Fibroblast of pulmonary artery (primary cell): Measurements from ENCODE around the gene RTL1.
A peak's percentile ranks its signal among the peaks of the same experiment; 100 is the strongest.

Experiments used
- DNase-seq: peaks from one replicate; pipeline ENCODE4 v3.0.0-alpha.2; 2010; ENCODE audit warnings: low read depth
- H3K4me3 ChIP-seq: replicated peaks from 2 replicates; pipeline ENCODE4 v1.5.1; 2011; ENCODE audit warnings: low read depth, mild to moderate bottlenecking, control low read depth, low read length, moderate library complexity
- TF ChIP-seq, protein P1 (sequence below): IDR thresholded peaks from 2 replicates; pipeline ENCODE4 v1.5.1; 2011; ENCODE audit warnings: mild to moderate bottlenecking, control low read depth, low read length, inconsistent platforms; ENCODE audit errors: missing control alignments

The RTL1 gene

DNA sequence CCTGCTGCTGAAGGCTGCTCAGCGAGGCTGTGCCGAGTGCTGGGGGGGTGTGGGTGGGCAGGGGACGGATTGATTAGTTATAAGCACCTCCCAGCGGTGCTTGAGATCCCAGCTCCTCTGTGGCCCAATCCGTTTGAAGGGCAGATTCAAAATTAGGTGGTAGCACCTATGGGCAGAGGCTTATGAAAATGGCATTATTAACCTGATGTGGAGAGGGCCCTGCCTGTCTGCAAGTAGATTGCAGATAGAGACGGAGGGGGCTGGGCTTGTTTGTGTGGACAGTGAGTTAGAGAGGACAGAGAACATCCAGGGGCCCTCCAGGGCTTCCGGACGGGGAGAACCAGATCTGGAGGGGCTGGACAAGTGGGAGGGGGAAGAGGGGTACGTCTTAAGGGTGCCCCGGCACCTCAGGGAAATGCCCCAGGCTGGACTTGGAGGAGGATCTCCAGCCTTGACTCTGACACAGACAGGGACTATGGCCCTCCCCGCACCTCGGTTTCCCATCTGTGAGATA lies at the start of gene RTL1:
TSS of gene RTL1 (minus strand) at position 51 of the 514 bp plus-strand sequence. CDS start 18,934 bp downstream, outside the sequence.
- TF ChIP-seq, protein P1, sequence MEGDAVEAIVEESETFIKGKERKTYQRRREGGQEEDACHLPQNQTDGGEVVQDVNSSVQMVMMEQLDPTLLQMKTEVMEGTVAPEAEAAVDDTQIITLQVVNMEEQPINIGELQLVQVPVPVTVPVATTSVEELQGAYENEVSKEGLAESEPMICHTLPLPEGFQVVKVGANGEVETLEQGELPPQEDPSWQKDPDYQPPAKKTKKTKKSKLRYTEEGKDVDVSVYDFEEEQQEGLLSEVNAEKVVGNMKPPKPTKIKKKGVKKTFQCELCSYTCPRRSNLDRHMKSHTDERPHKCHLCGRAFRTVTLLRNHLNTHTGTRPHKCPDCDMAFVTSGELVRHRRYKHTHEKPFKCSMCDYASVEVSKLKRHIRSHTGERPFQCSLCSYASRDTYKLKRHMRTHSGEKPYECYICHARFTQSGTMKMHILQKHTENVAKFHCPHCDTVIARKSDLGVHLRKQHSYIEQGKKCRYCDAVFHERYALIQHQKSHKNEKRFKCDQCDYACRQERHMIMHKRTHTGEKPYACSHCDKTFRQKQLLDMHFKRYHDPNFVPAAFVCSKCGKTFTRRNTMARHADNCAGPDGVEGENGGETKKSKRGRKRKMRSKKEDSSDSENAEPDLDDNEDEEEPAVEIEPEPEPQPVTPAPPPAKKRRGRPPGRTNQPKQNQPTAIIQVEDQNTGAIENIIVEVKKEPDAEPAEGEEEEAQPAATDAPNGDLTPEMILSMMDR = no peak
- no peak within 1 kb of the TSS for H3K4me3 ChIP-seq
- DNase-seq = no peak

GRCh38 chr14:100950024-100950423 lies 46.5 kb upstream of the RTL1 start:
- H3K4me3 ChIP-seq = no peak overlapping the region
- no peak for DNase-seq
- TF ChIP-seq, protein P1 = no peak

DNA sequence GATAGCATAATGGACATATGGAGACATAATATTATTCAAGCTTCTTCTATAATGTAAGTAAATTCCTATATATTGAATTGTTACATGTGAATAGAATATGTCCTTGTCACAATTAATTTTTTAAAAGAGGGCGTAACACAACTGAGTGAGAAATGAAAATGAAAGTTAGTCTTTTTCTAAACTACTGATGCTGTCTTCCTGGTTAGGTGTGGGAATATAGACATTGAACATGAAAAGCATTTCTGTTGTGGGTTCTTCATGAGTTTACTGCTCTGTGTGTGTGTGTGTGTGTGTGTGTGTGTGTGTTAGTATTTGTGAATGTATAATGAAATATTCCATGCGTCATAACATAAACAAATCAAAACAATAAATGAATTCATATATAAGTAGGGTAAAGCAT lies 40.5 kb upstream of the RTL1 start:
- TF ChIP-seq, protein P1 = no peak
- H3K4me3 ChIP-seq = no peak overlapping the region
- no peak for DNase-seq

- TF ChIP-seq, protein P1 = no peak
- no peak overlapping the region for H3K4me3 ChIP-seq
- no peak for DNase-seq
Measured at GRCh38 chr14:100930270-100930669, 26.7 kb upstream of the RTL1 start.

DNA sequence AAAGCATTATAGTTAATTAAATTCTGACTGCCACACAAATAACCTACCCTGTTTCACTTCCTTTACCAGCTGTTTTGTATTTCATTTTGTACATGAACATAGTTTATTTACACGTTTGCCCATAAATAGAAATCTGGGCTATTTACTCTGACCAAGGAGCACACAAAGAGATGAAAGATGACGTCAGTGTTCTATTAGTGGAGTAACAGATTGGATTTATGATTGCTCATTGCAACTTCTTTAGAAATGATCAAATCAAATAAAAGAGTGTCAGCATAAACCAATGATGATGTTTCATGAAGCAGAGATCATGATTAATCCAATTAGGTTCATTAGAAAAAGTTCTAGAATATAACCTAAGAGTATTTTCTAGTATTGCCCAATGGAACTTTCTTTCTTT lies 12.0 kb upstream of the RTL1 start:
- H3K4me3 ChIP-seq = no peak overlapping the region
- no peak for DNase-seq
- TF ChIP-seq, protein P1 = no peak

- peak; percentile 10 for DNase-seq
- H3K4me3 ChIP-seq = no peak overlapping the region
- TF ChIP-seq, protein P1 = no peak
Measured at GRCh38 chr14:100914597-100915021, 11.1 kb upstream of the RTL1 start.

- TF ChIP-seq, protein P1 = no peak
- no peak overlapping the region for H3K4me3 ChIP-seq
- no peak for DNase-seq
Measured at GRCh38 chr14:100911665-100912316, 8.3 kb upstream of the RTL1 start.
